ENCODE data around the gene TMEM203. TPM values are rescaled to one million over a fixed set of nuclear protein-coding genes. Genes with fewer than 3 reads are reported as not detected.

Gene TMEM203
- total RNA-seq, 1 donor from 2014 or later = 28.2 TPM

DNA sequence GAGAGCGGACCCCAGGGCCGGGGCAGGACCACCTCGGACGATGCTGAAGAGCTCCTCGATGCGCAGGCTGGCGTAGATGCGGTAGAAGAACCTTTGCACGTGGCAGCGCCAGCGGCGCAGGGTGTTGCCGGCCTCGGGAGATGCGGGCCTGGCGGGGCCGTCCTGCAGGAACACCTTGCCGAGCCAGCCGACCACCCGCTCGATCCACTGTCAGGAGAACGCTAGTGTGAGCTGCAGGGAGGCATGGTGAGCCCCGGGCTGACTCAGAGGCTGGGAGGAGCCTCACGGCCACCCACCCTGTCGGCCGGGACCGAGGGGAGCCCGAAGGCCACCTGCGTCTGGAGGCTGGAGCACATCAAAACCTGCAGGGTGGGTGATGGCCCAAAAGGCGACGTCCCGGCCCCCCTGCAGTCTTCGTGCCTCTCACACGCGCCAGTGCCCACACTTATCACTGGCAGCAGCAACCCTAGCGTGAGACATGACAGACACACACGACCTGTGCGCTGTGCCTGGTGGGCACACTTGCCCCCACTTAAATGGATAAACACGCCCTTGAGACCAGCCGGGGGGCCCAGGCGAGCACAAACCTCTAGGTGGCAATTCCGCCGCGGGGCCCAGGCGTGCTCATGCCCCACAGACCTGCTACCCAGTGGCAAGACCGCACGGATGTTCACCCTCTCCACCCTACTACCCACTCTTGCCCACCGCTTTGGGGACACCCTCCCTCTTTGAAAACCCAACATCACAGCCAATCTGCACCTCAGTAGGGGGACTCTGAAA is 20.4 kb downstream of the TMEM203 start:
- intact Hi-C loops (cut with micrococcal nuclease) = loop anchor here (5.0 kb wide), 1 partner anchor 58 kb away; no protein-coding TSS in a partner anchor

DNA sequence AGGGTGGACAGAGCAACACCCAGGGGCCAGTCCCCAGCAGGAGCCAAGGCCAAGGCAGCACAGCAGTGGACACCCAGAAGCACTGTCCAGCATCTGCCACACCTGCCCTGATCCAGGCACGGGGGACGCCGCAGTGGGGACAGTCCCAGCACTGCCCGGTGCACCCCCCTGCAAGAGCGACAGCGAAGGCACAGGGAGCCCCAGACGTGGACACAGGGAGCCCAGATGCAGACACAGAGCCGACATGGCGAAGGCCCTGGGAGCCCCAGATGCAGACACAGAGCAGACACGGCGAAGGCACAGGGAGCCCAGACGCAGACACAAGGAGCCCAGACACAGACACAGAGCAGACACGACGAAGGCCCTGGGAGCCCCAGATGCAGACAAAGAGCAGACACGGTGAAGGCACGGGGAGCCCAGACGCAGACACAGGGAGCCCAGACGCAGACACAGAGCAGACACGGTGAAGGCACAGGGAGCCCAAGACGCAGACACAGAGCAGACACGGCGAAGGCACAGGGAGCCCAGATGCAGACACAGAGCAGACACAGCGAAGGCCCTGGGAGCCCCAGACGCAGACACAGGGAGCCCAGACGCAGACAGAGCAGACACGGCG is 21.4 kb downstream of the TMEM203 start:
- intact Hi-C loops (cut with micrococcal nuclease) = no loop called here

- intact Hi-C loops (cut with micrococcal nuclease) = no loop called here
These were observed 22.6 kb downstream of the TMEM203 start for GRCh38 chr9:137182836-137183235.

DNA sequence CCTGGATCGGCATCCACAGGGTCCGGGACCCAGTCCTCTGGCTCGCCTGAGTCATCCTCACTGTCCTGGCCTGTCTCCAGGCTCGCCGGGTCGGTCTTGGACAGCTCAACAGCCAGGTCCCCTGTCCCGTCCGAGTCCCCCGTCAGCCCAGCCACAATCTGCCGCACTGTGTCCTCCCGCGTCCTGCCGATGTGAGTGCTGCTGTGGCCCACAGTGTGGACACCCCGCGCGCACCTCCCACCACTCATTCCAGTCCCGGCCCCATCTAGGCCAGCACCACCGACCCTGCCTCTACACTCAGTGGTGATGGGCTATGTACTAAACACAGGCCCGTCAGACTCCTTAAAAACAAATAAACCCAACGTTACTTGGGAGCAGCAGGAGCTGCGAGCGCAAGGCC is 23.8 kb downstream of the TMEM203 start:
- intact Hi-C loops (cut with micrococcal nuclease) = no loop called here

DNA sequence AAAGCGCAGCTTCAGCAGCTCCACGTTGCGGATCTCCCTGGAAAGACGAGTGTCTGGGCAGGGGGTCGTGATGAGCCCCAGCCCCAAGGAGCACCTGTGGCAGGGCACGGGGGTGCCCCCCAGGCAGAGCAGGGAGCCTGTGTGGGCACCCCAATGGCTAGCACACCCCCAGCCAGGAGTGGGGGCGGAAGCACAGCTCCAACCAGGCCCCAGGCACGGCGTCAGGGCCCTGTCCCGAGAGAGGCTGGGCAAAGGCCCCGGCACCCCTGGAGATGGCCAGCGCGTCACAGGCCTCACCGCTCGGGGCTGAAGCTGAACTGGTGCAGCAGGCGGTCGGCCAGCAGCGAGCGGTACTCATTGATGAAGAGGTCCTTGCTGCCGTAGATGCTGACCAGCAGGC is 25.0 kb downstream of the TMEM203 start:
- intact Hi-C loops (cut with micrococcal nuclease) = no loop called here

DNA sequence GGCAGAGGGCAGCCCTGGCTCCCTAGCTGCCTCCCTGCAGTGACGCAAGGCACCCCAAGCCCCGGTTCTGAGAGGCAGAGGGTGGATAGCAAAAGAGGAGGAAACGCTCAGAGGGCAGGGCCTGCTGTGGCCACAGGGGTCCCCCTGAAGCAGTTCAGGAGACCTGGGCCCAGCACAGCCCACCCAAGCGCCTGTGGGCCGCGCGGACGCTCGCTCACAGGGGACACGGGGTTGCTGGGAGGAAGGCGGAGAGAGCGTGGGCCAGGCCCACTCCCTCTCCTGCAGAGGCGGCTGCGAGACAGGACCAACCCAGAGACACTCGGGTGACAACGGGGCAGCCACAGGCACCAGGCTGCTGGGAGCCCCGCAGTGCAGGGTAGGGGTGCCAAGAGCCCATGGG is 25.7 kb downstream of the TMEM203 start:
- intact Hi-C loops (cut with micrococcal nuclease) = no loop called here

DNA sequence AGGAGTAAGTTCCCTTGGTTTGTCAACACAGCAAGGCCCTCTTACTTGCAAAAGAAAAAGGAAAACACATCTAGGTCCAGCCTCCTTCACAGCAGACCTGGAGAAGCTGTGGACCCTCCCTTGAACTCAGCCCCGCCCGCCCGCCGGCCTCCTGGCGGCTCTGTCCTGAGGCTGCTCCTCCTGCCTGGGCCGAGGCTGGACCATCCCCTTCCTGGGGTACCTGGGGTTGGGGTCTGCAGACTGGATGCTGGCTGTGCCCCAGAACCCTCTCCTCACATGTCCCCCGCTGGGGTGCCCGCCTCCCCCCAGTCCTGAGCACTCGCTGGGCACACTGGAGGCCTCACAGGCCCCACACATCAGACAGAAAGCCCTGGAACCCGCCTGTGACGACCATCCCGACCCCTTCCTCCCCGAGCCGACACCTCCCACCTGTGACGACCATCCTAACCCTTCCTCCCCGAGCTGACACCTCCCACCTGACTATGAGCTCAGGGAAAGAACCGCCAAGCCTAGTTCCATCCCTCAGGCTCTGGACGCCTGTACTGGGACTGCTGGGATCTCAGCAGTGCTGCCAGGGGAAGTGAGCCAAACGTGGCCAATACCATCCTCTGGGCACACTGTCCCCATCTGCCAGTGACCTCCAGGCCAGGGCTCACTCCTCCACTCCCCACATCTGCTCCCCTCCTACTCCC is 26.4 kb downstream of the TMEM203 start:
- intact Hi-C loops (cut with micrococcal nuclease) = no loop called here

DNA sequence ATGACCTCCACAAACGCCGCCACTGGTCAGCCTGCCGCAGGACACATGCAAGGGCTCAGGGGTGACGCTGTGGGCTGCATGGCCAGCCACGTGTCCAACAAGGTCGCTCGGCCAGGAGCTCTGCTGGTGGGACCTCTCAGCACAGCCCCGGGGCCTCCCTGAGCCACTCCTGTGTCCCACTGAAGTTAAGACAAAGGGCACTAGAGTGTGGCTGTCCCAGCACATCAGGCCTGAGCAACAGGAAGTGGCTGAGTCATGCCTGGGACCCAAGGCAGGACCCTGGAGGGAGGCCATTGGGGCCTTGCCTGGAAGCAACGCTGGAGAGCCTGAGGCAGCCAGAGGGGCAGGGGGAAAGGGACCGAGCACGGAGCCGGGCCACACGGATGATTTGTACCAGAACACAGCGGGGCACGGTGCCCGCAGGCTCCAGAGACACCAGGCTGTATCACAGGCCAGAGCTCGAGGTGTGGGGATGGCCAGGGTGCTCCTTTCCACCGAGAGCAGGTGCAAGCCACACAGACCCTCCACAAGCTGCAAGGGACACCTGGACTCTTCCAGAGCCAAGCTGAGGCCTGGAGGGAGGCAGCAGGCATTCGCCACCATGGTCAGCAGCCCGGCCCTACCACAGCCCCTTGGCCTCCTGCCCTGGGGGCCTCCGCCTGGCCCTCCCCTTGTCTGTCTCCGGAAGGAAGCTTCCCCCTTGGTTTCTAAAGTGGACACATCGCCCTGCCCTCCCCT is 27.1 kb downstream of the TMEM203 start:
- intact Hi-C loops (cut with micrococcal nuclease) = no loop called here

DNA sequence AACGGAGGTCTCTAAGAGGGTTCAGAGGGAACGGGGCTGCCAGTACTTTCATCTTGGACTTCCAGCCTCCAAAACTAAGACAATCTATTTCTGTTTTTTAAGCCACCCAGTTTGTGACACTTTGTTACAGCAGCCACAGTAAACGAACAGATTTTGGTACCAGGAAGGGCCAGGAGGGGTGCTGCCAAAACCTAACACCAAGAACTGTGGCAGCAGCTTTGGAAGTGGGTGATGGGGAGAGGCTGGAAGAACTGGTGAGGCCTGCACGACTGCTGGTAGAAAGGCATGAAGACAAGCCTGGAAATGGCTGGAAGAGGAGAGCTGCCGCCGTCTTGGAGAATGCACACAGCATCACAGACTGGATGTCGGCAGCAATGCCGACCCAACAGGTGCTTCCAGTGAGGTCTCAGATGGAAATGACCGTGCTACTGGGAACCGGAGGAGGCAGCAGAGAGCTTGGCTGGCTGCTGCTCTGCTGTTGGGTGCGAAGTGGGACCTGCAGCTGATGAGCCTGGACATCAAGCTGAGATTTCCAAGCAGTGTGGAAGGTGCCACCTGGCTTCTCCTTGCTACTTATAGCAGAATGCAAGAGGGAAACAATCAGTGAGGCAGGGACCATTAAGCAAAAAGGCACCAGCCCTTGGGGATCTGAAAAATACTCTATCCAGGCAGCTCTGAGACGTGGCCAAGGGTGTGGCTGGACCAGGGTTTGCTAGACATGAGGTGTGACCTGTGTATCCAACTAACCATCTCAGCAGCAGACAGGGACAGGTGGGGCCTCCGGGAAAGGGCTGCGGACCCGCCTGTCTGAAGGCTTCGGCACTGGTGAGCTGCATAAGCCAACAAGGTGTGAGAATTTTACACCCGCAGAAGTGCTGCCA is 28.9 kb downstream of the TMEM203 start:
- intact Hi-C loops (cut with micrococcal nuclease) = no loop called here

DNA sequence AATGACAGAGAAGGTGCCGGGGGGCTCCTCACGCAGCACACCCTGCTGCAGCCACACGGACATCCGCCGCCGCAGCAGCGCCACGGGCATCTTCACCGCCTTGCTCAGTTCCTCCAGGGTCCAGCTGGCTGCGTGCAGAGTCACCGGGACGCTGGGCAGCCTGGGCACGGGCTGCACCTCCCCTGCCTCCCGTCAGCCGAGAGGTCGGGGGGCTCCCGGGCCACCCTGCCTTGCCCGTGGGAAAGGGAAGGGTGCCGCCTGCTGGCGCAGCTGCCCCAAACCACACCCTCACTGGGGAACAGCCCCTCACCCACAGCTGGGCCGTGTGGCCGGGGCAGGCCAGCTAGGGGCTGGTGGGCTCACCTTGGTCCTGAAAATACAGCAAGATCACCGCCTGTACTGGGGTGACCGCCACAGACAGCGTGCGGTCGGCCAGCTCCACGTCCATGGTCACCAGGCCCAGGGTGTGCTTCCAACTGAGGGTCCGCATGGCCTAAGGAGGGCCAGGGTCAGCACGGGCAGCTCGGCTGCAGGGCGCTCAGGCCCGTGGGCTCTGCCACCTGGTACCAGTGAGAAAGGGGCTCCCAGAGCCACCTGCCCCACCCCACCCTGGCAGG is 30.0 kb downstream of the TMEM203 start:
- intact Hi-C loops (cut with micrococcal nuclease) = no loop called here

DNA sequence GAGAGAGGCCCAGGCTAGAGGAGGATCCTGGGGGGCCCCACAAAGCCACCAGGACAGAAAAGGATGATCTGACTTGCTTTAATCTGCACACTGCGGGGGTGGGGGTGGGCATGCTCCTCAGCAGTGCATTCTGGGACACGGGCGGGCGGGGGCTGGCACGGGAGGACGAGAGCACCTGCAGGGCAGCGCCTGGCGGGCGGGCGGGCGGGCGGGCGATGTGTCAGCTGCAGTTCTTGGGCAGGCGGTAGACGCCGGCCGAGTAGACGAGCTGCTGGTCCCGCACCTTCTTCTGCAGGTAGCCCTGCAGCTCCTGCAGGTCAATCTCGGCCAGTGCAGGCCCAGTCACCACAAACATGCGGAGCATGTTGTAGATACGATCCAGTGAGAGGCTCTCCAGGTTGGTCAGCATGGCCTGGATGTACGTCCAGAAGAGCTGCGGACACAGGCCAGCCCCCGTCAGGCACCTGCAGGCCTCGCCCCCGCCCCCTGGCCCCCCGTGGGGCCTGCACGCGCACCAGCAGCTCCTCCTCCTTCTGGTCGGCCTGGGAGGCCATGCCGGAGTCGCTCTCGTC is 30.6 kb downstream of the TMEM203 start:
- intact Hi-C loops (cut with micrococcal nuclease) = no loop called here

GRCh38 chr9:137173796-137174664 is 31.4 kb downstream of the TMEM203 start:
- intact Hi-C loops (cut with micrococcal nuclease) = no loop called here

DNA sequence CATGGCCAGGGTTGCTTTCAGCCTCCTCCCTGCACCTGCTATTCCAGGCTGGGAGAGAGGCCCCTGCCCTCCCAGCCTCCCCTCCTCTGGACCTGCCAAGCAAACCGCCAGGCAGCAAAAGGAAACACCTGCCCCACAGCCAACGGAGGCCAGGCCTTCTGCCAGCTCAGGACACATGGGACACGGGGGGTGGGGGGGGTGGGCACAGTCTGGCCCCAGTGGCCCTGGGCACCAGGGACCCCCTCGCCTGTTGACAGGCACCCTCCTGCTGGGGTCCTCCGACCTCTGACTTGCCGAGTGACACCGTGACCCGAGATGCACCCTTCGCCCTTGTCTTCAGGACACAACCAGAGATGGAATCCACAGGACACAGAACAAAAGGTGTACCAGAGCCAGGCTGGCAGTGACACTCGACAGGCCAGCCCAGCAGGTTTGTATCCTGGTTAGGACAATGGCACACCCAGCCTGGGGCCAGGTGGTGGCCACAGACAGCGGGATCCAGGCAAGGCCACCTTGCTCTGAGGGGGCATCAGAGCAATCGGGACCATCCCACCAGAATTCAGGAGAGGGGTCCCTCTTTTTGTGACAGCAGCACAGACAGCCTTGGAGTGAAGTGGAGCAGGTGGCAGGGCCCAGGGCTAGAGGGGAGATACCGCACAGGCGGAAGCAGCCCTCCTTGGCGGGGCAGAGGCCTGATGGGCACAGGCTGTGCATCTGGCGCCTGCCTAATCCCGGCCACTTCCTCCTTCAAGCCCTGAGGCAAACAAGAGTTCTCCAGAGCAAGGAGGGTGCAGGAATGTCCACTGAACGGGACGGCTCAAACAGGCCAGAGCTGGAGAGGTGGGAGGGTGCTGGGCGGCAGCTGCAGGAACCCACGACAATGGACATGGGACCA is 32.3 kb downstream of the TMEM203 start:
- intact Hi-C loops (cut with micrococcal nuclease) = no loop called here

DNA sequence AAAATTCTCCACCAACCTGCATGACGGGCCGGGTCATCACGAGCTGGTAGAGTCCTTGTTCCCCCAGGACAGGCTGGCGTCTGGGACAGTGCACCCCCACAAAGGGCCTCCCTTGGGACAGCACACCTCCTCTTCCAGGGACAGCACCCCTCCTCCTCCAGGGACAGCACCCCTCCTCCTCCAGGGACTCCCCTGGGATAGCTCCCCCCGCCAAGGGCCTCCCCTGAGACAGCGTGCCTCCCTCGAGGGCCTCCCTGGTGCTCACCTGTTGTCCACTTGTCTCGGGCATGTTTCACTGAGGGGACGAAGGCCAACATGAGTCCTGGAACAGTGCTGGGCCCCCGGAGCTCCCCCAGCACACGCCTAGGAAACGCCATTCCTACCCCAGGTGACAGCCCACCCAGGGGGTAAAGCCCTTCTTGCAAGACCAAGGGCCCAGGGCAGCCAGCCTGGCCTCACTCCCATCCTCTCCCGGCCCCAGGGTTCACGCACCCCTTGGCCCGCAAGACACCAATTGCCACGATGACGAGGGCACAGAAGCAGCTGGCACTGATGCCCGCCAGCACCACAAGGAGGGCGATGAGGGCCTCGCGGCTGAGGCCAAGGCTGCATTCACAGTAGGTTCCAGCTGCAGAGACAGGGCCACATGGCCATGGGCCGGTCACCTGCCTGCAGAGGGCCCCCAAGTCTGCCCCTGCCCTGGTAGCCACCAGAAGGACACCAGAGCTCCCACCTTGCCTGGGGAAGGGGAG is 34.1 kb downstream of the TMEM203 start:
- intact Hi-C loops (cut with micrococcal nuclease) = no loop called here

DNA sequence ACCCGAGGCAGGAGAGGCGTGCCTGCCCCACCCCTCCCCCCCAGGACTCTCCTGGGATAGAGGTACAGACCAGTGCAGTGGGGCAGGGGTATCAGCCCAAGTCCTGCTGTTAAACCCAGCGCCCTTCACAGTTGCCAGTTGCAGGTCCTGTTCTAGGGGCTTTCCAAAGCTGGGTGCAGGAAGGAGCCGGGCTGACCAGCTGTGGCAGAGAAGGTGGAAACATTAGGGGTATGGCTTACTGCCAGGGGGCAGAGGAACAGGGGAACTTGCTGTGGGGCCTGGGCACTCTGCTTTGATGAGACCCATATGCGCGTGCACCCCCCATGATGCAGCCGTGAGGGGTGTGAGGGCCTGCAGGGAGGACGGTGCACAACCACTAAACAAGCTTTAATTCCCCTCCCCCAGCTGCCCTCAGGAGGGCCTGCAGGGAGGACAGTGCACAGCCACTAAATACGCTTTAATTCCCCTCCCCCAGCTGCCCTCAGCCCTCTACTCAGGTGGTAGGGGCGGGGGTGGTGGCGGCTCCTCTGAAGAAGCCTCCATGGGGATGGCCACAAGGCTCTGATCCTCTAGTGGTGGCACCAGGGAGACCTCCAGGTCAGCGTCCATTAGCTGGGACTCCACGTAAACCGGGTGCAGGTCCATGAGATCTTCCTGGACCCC is 34.8 kb downstream of the TMEM203 start:
- intact Hi-C loops (cut with micrococcal nuclease) = no loop called here

GRCh38 chr9:137169896-137170358 is 35.5 kb downstream of the TMEM203 start, which contains the start of gene LRRC26:
TSS of gene LRRC26 (minus strand) at chr9:137170051. CDS start at chr9:137169943, 108 bp downstream.
- intact Hi-C loops (cut with micrococcal nuclease) = no loop called here

Data from T-helper 2 cell treated with Interferon-gamma antibody and Interleukin-4, amounts not matched to agents 100 ng/mL and 5 ng/mL, for 36 hours (primary cell).